Lung (tissue), 12 donors: Measurements from ENCODE around the gene NEUROD1. TPM values are rescaled to one million over a fixed set of nuclear protein-coding genes. Genes with fewer than 3 reads are reported as not detected.

ENCODE experiments used
- ATAC-seq: fragments of 200-7000 bp; cut with Tn5 transposase; one replicate; pipeline ENCODE4 v1.9.1; 2020; ENCODE audit warnings: moderate number of reproducible peaks; ENCODE audit not compliant: insufficient read depth, low FRiP score
- DNase-seq, 3 donors: peaks; one replicate each; pipeline ENCODE4 v3.0.0-alpha.2; 2013 to 2017
- H3K27ac ChIP-seq, 2 donors: one replicate each; pipeline ENCODE4 v1.5.1; 2013; ENCODE audit warnings: mild to moderate bottlenecking in 2 of 2, moderate library complexity in 2 of 2, control low read depth in 1 of 2, inconsistent platforms in 1 of 2, low read depth in 1 of 2, low read length in 1 of 2
- H3K27me3 ChIP-seq, 3 donors: one replicate each; pipeline ENCODE4 v1.5.1; 2013; ENCODE audit warnings: low read length in 2 of 3; ENCODE audit not compliant: control insufficient read depth in 3 of 3, insufficient read depth in 3 of 3
- H3K36me3 ChIP-seq, 4 donors: one replicate each; pipeline ENCODE4 v1.5.1; 2013; ENCODE audit warnings: low read length in 4 of 4, mild to moderate bottlenecking in 1 of 4, moderate library complexity in 1 of 4; ENCODE audit not compliant: control insufficient read depth in 4 of 4, insufficient read depth in 4 of 4
- H3K4me1 ChIP-seq, 5 donors: one replicate each; pipeline ENCODE4 v1.5.1; 2013; ENCODE audit warnings: low read length in 5 of 5, mild to moderate bottlenecking in 2 of 5, moderate library complexity in 1 of 5; ENCODE audit not compliant: control insufficient read depth in 5 of 5, insufficient read depth in 5 of 5
- H3K4me3 ChIP-seq: one replicate; pipeline ENCODE4 v1.5.1; 2013; ENCODE audit warnings: mild to moderate bottlenecking, control low read depth, moderate library complexity
- H3K9ac ChIP-seq, 2 donors: one replicate each; pipeline ENCODE4 v1.5.1; 2013; ENCODE audit warnings: low read length in 2 of 2, control low read depth in 1 of 2; ENCODE audit not compliant: insufficient read depth in 1 of 2
- H3K9me3 ChIP-seq, 4 donors: one replicate each; pipeline ENCODE4 v1.5.1; 2013; ENCODE audit warnings: low read length in 3 of 4, mild to moderate bottlenecking in 1 of 4, moderate library complexity in 1 of 4; ENCODE audit not compliant: control insufficient read depth in 4 of 4, insufficient read depth in 3 of 4
- WGBS, 2 donors: extraction: QIAGEN DNeasy Blood & Tissue Kit; methylation state at CpG; one replicate each; pipeline ENCODE4 v1.1.7; 2013; 5-methylcytosine and 5-hydroxymethylcytosine counted together
- polyA plus RNA-seq, 2 donors: library from polyadenylated mRNA; stranded (reverse); fragments of 200-250 nt; gene quantifications; one replicate each; pipeline ENCODE4 v1.2.1, GENCODE V29; 2013
- total RNA-seq, 2 donors: library from RNA; depleted of rRNA in 1 of 2; stranded (reverse); fragments of >200 nt in 1 of 2; gene quantifications; one replicate each; pipeline ENCODE4 v1.2.1, GENCODE V29; 2014 to 2021
- TF ChIP-seq, protein P1 (sequence below): IDR thresholded peaks from 2 replicates; pipeline ENCODE4 v1.5.1; 2012; ENCODE audit warnings: mild to moderate bottlenecking; ENCODE audit errors: control extremely low read depth, extremely low read depth
- donor health status: control.
- donor health status: control.
- donor health status: Bipolar disorder and iron deficiency.
- donor health status: healthy.
- donor health status: DM: yes; HTN: yes; CAD: no.

NEUROD1 gene
- total and polyA plus RNA-seq, 4 donors = 0.82 TPM; not detected in 3

DNA sequence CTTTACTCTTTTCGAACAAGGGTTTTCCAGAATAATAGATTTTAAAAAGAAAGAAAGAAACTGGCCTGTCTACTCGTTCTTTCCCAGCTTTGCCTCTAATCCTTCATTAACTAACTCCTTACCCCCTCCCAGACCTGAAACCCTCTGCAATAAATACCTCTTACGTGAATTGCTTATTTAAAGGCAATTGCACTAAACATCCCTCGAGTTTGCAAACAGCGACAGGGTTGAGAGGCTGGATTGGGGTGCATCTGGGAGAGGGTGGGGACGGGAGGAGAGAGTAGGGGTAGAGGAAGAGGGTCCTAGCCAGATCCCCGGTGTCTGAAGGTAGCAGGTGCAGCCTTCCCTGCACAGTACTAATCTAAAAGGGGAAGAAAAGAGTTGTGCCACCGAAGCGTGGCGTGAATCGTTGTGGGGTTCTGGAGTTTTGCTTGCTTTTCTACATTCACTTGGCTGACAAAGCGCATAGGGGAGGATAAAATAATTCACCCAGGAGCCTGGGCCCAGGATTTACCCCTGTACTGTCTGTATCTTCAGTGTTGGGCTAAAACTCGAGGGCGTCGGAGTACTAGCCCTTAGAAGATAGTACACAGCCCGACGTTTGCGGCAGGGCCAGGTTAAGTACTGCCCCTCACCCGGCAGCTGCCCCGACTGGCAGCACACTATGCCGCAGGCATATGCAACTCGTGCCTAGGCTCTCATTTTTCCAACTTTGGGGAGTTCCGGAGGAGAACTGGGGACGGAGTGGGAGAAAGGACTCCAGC lies 1.9 kb upstream of the NEUROD1 start:
- Histone ChIP-seq H3K4me3 (no peak overlapping the region), H3K27me3 (peaks cover 6 to 90% (median 75%) of the 10 kb centered on the region in 3 donors), H3K9ac (no peak overlapping the region), H3K9me3 (peaks cover 0 to 22% (median 0%) of the 10 kb centered on the region in 4 donors), H3K36me3 (no peaks in the 10 kb centered on the region), H3K4me1 (peaks cover 0 to 20% (median 6%) of the 10 kb centered on the region in 5 donors), H3K27ac (no peak overlapping the region)
- no peak for DNase-seq
- WGBS, 2 donors = 6 to 8% methylated on average over 24 of the region's 24 CpGs
- ATAC-seq = no peak
- TF ChIP-seq, protein P1, sequence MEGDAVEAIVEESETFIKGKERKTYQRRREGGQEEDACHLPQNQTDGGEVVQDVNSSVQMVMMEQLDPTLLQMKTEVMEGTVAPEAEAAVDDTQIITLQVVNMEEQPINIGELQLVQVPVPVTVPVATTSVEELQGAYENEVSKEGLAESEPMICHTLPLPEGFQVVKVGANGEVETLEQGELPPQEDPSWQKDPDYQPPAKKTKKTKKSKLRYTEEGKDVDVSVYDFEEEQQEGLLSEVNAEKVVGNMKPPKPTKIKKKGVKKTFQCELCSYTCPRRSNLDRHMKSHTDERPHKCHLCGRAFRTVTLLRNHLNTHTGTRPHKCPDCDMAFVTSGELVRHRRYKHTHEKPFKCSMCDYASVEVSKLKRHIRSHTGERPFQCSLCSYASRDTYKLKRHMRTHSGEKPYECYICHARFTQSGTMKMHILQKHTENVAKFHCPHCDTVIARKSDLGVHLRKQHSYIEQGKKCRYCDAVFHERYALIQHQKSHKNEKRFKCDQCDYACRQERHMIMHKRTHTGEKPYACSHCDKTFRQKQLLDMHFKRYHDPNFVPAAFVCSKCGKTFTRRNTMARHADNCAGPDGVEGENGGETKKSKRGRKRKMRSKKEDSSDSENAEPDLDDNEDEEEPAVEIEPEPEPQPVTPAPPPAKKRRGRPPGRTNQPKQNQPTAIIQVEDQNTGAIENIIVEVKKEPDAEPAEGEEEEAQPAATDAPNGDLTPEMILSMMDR = no peak

DNA sequence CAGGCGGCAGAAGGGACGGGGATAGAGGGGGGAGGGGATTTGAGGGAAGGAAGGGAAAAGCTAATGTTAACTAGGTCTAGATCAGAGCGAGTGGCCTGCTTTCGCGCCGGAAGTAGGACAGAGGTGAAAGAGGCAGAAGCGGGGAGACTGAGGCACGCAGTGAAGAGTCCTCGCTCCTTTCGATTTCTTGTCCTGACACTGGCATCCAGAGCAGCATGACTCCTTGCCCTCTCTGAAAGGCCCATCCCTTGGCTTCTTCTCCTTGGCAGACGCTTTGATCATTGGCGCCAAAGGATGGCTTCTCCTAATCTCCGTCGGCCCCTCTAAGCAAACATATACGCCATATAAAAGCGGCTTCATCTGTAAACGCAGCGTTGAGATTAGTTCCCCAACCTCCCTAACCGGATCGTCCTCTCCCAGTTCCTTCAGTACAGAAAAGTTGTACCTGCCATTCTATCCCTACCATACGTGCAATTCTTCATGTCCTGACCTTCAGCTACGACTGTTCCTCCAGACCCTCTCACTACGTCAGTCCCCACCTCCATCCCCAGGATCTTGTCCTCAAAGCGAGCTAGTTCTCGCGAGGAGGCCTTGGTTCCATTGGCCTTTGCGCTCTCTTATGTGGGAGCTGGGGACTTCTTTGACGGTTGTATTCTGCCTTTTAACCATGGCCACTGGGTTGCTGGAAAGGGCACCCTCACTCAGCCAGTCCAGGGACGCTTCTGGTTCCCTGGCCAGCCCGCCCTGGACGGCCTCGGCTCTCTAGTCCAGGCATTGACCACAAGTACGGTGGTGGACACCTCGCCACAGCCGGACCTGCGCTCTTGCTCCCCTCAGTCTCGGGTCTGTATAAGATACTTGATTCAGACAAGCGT lies 857 bp upstream of the NEUROD1 start:
- TF ChIP-seq, protein P1 = no peak
- Histone ChIP-seq H3K9ac (no peak overlapping the region), H3K27me3 (peaks cover 6 to 81% (median 70%) of the 10 kb centered on the region in 3 donors), H3K4me3 (no peak overlapping the region), H3K4me1 (peaks cover 0 to 20% (median 6%) of the 10 kb centered on the region in 5 donors), H3K27ac (no peak overlapping the region), H3K36me3 (no peaks in the 10 kb centered on the region), H3K9me3 (peaks cover 0 to 22% (median 0%) of the 10 kb centered on the region in 4 donors)
- 4 to 5% methylated on average over 38 of the region's 38 CpGs for WGBS, 2 donors
- no peak for DNase-seq
- no peak for ATAC-seq

DNA sequence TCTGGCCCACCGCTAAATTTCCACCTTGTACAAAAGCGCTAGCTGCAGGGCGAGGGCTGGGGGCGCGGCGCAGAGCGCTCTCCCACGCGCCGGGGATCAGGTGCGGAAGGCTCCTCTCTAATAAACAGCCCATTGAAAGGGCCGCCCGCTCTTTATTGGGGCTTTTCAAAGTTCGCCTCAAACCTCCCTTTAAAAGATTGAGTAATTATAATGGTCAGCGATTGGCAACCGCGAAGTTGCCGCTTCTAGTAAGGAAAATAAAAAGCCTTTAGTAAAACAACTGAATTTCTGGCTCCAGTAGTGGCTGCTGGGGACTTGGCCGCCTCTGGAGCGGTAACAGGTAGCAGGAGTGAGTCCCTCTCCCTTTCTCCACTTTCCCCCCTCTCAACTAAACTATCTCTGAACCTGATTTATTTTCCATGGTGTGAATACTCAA lies 755 bp downstream of the NEUROD1 start:
- Histone ChIP-seq H3K4me3 (no peak overlapping the region), H3K27ac (no peak overlapping the region), H3K9ac (no peak overlapping the region), H3K9me3 (peaks cover 0 to 15% (median 0%) of the 10 kb centered on the region in 4 donors), H3K4me1 (peaks cover 0 to 18% (median 6%) of the 10 kb centered on the region in 5 donors), H3K36me3 (no peaks in the 10 kb centered on the region), H3K27me3 (peaks cover 6 to 71% (median 57%) of the 10 kb centered on the region in 3 donors)
- TF ChIP-seq, protein P1 = no peak
- ATAC-seq = no peak
- no peak for DNase-seq
- WGBS, 2 donors = 5 to 6% methylated on average over 20 of the region's 20 CpGs
